Endothelial cell of umbilical vein (primary cell): ENCODE measurements around the gene ID1. TPM values are rescaled to one million over a fixed set of nuclear protein-coding genes. Genes with fewer than 3 reads are reported as not detected.

Source experiments
- BruUV-seq: library from RNA; stranded (reverse); fragments of 400-500 nt; replicated peaks from 2 replicates; lab custom pipeline; 2021; lab: Mats Ljungman, UMichigan
- CTCF ChIA-PET: fragments of 300-600, 350-600 bp; sonication (Branson Sonifier 250); formaldehyde crosslinking; loops from one replicate; lab custom pipeline; 2021; ENCODE audit warnings: antibody characterized with exemption, inconsistent platforms; lab: Charles Lee
- POLR2A ChIA-PET: fragments of 300-600, 350-600 bp; sonication (Branson Sonifier 250); formaldehyde crosslinking; loops from one replicate; lab custom pipeline; 2021; ENCODE audit warnings: antibody characterized with exemption, inconsistent platforms; lab: Charles Lee
- DNase-seq: peaks from one replicate; pipeline ENCODE4 v3.0.0-alpha.2; 2011; ENCODE audit warnings: low read depth, low spot score
- FAIRE-seq: peaks from 2 replicates; lab custom pipeline; 2011; peaks lifted over from hg19 to GRCh38; lab: Jason Lieb, UNC
- H2AFZ ChIP-seq: 2 replicates; pipeline ENCODE4 v1.6.0; 2012; ENCODE audit warnings: low read depth, low read length, control low read depth, inconsistent platforms
- H3K27ac ChIP-seq: 2 replicates; pipeline ENCODE4 v1.5.1; 2011; ENCODE audit warnings: low read depth, mild to moderate bottlenecking, control low read depth, low read length, moderate library complexity; ENCODE audit not compliant: insufficient read depth
- H3K27me3 ChIP-seq, 2 experiments: 2 replicates each; pipeline versions ENCODE4 v1.6.0 to v1.6.1; 2011; ENCODE audit warnings: low read length in 2 of 2, mixed read lengths in 1 of 2; ENCODE audit not compliant: control insufficient read depth in 2 of 2, insufficient read depth in 2 of 2
- H3K36me3 ChIP-seq, 2 experiments: 2 replicates in 1 of 2; 3 replicates in 1 of 2; pipeline ENCODE4 v1.5.1; 2011; ENCODE audit warnings: low read length in 2 of 2, mild to moderate bottlenecking in 1 of 2, moderate library complexity in 1 of 2; ENCODE audit not compliant: control insufficient read depth in 2 of 2, insufficient read depth in 2 of 2; ENCODE audit errors: extremely low read depth in 1 of 2
- H3K4me1 ChIP-seq: 3 replicates; pipeline ENCODE4 v1.5.1; 2011; ENCODE audit warnings: mild to moderate bottlenecking, low read length; ENCODE audit not compliant: control insufficient read depth, insufficient read depth; ENCODE audit errors: extremely low read depth
- H3K4me2 ChIP-seq: 2 replicates; pipeline ENCODE4 v1.6.1; 2011; ENCODE audit warnings: low read length, control low read depth, mixed read lengths; ENCODE audit not compliant: insufficient read depth
- H3K4me3 ChIP-seq, 3 experiments: fragments of 200-600 bp in 1 of 3; sonication (generic), shearing (Covaris generic) in 1 of 3; replicated peaks in 1 of 3; 2 replicates each; pipeline ENCODE4 v1.5.1; 2011 to 2016; ENCODE audit warnings: control low read depth in 3 of 3, low read length in 3 of 3, mild to moderate bottlenecking in 2 of 3, inconsistent platforms in 1 of 3, low read depth in 1 of 3, moderate library complexity in 1 of 3; ENCODE audit not compliant: insufficient read depth in 1 of 3
- H3K79me2 ChIP-seq: 2 replicates; pipeline ENCODE4 v1.6.0; 2012; ENCODE audit warnings: low read length, inconsistent platforms; ENCODE audit not compliant: control insufficient read depth, insufficient read depth
- H3K9ac ChIP-seq: replicated peaks from 2 replicates; pipeline ENCODE3; 2011; ENCODE audit warnings: low read length, control low read depth; ENCODE audit not compliant: insufficient read depth; ENCODE audit errors: extremely low read depth
- H3K9me1 ChIP-seq: replicated peaks from 3 replicates; pipeline ENCODE4 v1.6.0; 2011; ENCODE audit warnings: mild to moderate bottlenecking, low read length; ENCODE audit not compliant: control insufficient read depth, insufficient read depth; ENCODE audit errors: extremely low read depth
- H3K9me3 ChIP-seq: replicated peaks from 2 replicates; pipeline ENCODE4 v1.5.1; 2012; ENCODE audit warnings: low read length, inconsistent platforms; ENCODE audit not compliant: control insufficient read depth, insufficient read depth
- H4K20me1 ChIP-seq: replicated peaks from 2 replicates; pipeline ENCODE3; 2011; ENCODE audit warnings: mild to moderate bottlenecking, low read length; ENCODE audit not compliant: control insufficient read depth, insufficient read depth; ENCODE audit errors: extremely low read depth
- EZH2 ChIP-seq: IDR thresholded peaks from 2 replicates; pipeline ENCODE4 v1.6.1; 2012; ENCODE audit warnings: borderline replicate concordance, low read depth, mild to moderate bottlenecking, moderate library complexity, low read length, inconsistent platforms; ENCODE audit not compliant: severe bottlenecking
- FOS ChIP-seq: IDR thresholded peaks from 2 replicates; pipeline ENCODE4 v1.6.1; 2011; ENCODE audit warnings: mild to moderate bottlenecking, low read length, moderate library complexity, borderline replicate concordance; ENCODE audit not compliant: insufficient read depth
- GATA2 ChIP-seq: IDR thresholded peaks from 2 replicates; pipeline ENCODE4 v1.7.0; 2011; ENCODE audit warnings: low read depth, mild to moderate bottlenecking, moderate library complexity, mixed read lengths, low read length; ENCODE audit not compliant: insufficient read length, insufficient read depth
- JUN ChIP-seq: IDR thresholded peaks from 2 replicates; pipeline ENCODE4 v1.6.1; 2011; ENCODE audit warnings: borderline replicate concordance, low read depth; ENCODE audit not compliant: insufficient read length, insufficient read depth
- MYC ChIP-seq: IDR thresholded peaks from one replicate; pipeline ENCODE4 v1.6.1; 2011; ENCODE audit warnings: mild to moderate bottlenecking, low read depth, low read length
- POLR2A ChIP-seq: IDR thresholded peaks from 2 replicates; pipeline ENCODE4 v1.6.1; 2012; ENCODE audit warnings: low read depth, mild to moderate bottlenecking, control low read depth, low read length
- POLR2AphosphoS5 ChIP-seq: IDR thresholded peaks from 2 replicates; pipeline ENCODE4 v1.6.1; 2012; ENCODE audit warnings: low read depth, mild to moderate bottlenecking, control low read depth, low read length, moderate library complexity; ENCODE audit not compliant: insufficient read depth
- dilution Hi-C: fragments of 300-500 bp; cut with MboI; formaldehyde crosslinking; loops from one replicate; pipeline ENCODE4 v1.15.0; 2019; ENCODE audit warnings: low sequenced_read_pairs; ENCODE audit not compliant: extremely low pct_ligation_motif_present
- intact Hi-C: fragments of 100-400 bp; cut with micrococcal nuclease; formaldehyde crosslinking; loops from one replicate; pipeline ENCODE4 v1.10.0; 2022
- polyA plus RNA-seq, 4 experiments: library from polyadenylated mRNA; depleted of rRNA in 3 of 4; stranded (reverse) in 3 of 4; unstranded in 1 of 4; fragments of >200 nt; gene quantifications; 2 replicates each; pipeline versions ENCODE4 v1.2.1 to v1.2.3, GENCODE V29; 2011 to 2012; ENCODE audit warnings: missing spikeins in 1 of 4
- total RNA-seq: library from RNA; stranded (reverse); gene quantifications from 2 replicates; pipeline ENCODE4 v1.2.3, GENCODE V29; 2021
- TF ChIP-seq, protein P1 (sequence below): IDR thresholded peaks from 2 replicates; pipeline ENCODE4 v1.6.1; 2011; ENCODE audit not compliant: insufficient read depth, insufficient read length
- TF ChIP-seq, protein P2 (sequence below), 2 donors: IDR thresholded peaks; 1 replicate in 1 of 2; 2 replicates in 1 of 2; pipeline ENCODE4 v1.5.1; 2011; ENCODE audit warnings: low read length in 2 of 2, mild to moderate bottlenecking in 2 of 2, moderate library complexity in 2 of 2, control low read depth in 1 of 2, inconsistent platforms in 1 of 2, low read depth in 1 of 2; ENCODE audit not compliant: insufficient read depth in 1 of 2; ENCODE audit errors: extremely low read depth in 1 of 2

Gene ID1
- total and polyA plus RNA-seq, 2 donors (not counting 3 experiments of a cell fraction or from before 2014, with no cell fraction given), result 78.9 to 152 TPM

DNA sequence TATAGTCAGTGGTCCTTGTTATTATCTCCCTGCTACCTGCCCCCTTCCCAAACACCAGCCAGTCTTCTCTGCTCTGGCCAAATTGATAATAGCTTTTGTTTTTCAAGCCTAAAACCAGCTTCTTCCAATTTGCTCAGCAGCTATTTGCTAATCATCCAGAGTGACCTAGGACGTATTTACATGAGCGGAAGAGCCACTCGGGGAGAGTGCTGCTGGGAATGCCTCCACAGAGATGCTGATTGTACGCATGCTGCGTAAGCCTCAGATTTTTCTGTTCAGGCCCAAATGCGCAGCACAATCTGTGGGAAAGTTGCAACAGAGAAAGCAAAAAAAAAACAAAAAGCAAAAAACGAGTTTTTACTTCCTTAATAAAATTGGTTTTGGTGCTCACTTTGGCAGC, 24.4 kb upstream of the ID1 start:
- BruUV-seq, result no TSS peak
- Histone ChIP-seq H3K4me2 (no peak overlapping the region), H2AFZ (no peak overlapping the region), H3K4me3 (no peak overlapping the region), H3K4me1 (no peaks in the 10 kb centered on the region), H3K79me2 (no peaks in the 10 kb centered on the region), H3K9ac (no peak overlapping the region), H3K27me3 (no peaks in the 10 kb centered on the region), H3K9me3 (no peaks in the 10 kb centered on the region), H4K20me1 (no peaks in the 10 kb centered on the region), H3K36me3 (no peaks in the 10 kb centered on the region), H3K9me1 (no peaks in the 10 kb centered on the region), H3K27ac (no peak overlapping the region)
- intact Hi-C loops (no loop called here), dilution Hi-C loops (no loop called here)
- ChIA-PET POLR2A (no interaction called here), CTCF (interaction anchor here (30.9 kb wide), 1 partner anchor 28 kb away, joined by 1817 read pairs; the partner anchor contains the start of gene ID1)
- TF ChIP-seq GATA2, result no peak
- TF ChIP-seq EZH2, result no peak
- TF ChIP-seq POLR2AphosphoS5, result no peak
- TF ChIP-seq, protein P1, sequence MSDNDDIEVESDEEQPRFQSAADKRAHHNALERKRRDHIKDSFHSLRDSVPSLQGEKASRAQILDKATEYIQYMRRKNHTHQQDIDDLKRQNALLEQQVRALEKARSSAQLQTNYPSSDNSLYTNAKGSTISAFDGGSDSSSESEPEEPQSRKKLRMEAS, result no peak
- TF ChIP-seq, protein P2, sequence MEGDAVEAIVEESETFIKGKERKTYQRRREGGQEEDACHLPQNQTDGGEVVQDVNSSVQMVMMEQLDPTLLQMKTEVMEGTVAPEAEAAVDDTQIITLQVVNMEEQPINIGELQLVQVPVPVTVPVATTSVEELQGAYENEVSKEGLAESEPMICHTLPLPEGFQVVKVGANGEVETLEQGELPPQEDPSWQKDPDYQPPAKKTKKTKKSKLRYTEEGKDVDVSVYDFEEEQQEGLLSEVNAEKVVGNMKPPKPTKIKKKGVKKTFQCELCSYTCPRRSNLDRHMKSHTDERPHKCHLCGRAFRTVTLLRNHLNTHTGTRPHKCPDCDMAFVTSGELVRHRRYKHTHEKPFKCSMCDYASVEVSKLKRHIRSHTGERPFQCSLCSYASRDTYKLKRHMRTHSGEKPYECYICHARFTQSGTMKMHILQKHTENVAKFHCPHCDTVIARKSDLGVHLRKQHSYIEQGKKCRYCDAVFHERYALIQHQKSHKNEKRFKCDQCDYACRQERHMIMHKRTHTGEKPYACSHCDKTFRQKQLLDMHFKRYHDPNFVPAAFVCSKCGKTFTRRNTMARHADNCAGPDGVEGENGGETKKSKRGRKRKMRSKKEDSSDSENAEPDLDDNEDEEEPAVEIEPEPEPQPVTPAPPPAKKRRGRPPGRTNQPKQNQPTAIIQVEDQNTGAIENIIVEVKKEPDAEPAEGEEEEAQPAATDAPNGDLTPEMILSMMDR (IDR thresholded peaks at IDR 0.05; ENCODE audit: extremely low read depth in 1 of 2, insufficient read depth in 1 of 2, low read depth in 1 of 2, low read length in 2 of 2), result no peak
- no peak for TF ChIP-seq POLR2A
- TF ChIP-seq JUN, result no peak
- TF ChIP-seq FOS, result no peak
- no peak for TF ChIP-seq MYC
- FAIRE-seq (no peak), DNase-seq (no peak)
